Thyroid gland (tissue), 4 donors: ENCODE results near the gene ITFG1. TPM values are rescaled to one million over a fixed set of nuclear protein-coding genes. Genes with fewer than 3 reads are reported as not detected.

Source experiments
- DNase-seq, 2 donors: peaks; one replicate each; pipeline ENCODE4 v3.0.0-alpha.2; 2019
- H3K27ac ChIP-seq, 3 donors: fragments of 200-600 bp; sonication (generic); 1 replicate in 2 of 3; 2 replicates in 1 of 3; pipeline ENCODE4 v1.5.1; 2016 to 2019; ENCODE audit warnings: mild to moderate bottlenecking in 1 of 3, moderate library complexity in 1 of 3
- H3K27me3 ChIP-seq: fragments of 200-600 bp; sonication (generic); one replicate; pipeline ENCODE4 v1.5.1; 2019
- H3K36me3 ChIP-seq, 2 donors: fragments of 200-600 bp; sonication (generic); one replicate each; pipeline ENCODE4 v1.5.1; 2016 to 2019
- H3K4me1 ChIP-seq, 2 donors: fragments of 200-600 bp; sonication (generic); one replicate each; pipeline ENCODE4 v1.5.1; 2017 to 2019
- H3K4me3 ChIP-seq, 3 donors: fragments of 200-600 bp; sonication (generic); replicated peaks in 1 of 3; 1 replicate in 2 of 3; 2 replicates in 1 of 3; pipeline ENCODE4 v1.5.1; 2016; ENCODE audit warnings: mild to moderate bottlenecking in 1 of 3
- H3K9me3 ChIP-seq: fragments of 200-600 bp; sonication (generic); one replicate; pipeline ENCODE4 v1.5.1; 2017
- CTCF ChIP-seq, 6 experiments: fragments of 200-600 bp in 3 of 6; fragments of 450-650 bp in 3 of 6; sonication (generic) in 3 of 6; IDR thresholded peaks; one replicate each; pipeline ENCODE4 v1.5.1; 2016 to 2019; ENCODE audit warnings: antibody characterized with exemption in 6 of 6, mild to moderate bottlenecking in 2 of 6, inconsistent platforms in 1 of 6, moderate library complexity in 1 of 6
- POLR2A ChIP-seq, 2 donors: fragments of 450-650 bp; IDR thresholded peaks; one replicate each; pipeline ENCODE4 v1.6.1; 2017; ENCODE audit warnings: antibody characterized with exemption in 2 of 2, mild to moderate bottlenecking in 2 of 2, moderate library complexity in 1 of 2
- WGBS, 2 donors: methylation state at CpG; one replicate each; pipeline ENCODE4 v1.1.5; 2017; 5-methylcytosine and 5-hydroxymethylcytosine counted together
- intact Hi-C: fragments of 100-400 bp; cut with DNase I; formaldehyde crosslinking; loops from one replicate; pipeline ENCODE4 v1.15.1; 2023
- small RNA-seq: library from RNA; depleted of rRNA; stranded (forward); fragments of <200 nt; gene quantifications from one replicate; pipeline ENCODE3, GENCODE V24; 2016
- total RNA-seq, 4 donors: library from RNA; depleted of rRNA; stranded (reverse); fragments of >200 nt; gene quantifications; one replicate each; pipeline ENCODE4 v1.2.3, GENCODE V29; 2016

Gene ITFG1
- total RNA-seq, 4 donors from 2014 or later = 64.8 to 75.6 (median 71.7) TPM

- no peaks in the 10 kb centered on the region for H3K9me3 ChIP-seq
- no peak for DNase-seq
- no peak overlapping the region for H3K27ac ChIP-seq
- no peaks in the 10 kb centered on the region for H3K27me3 ChIP-seq
- H3K4me3 ChIP-seq = no peak overlapping the region
- H3K4me1 ChIP-seq = no peaks in the 10 kb centered on the region
- TF ChIP-seq POLR2A (IDR thresholded peaks at IDR 0.05) = no peak
- TF ChIP-seq CTCF (IDR thresholded peaks at IDR 0.05) = no peak
- intact Hi-C loops = no loop called here
- no peaks in the 10 kb centered on the region for H3K36me3 ChIP-seq
- 98% methylated on average over 3 of the region's 3 CpGs for WGBS, 2 donors
These were observed 349.9 kb downstream of the ITFG1 start for GRCh38 chr16:47110939-47111338.

GRCh38 chr16:47109361-47109760 lies 351.5 kb downstream of the ITFG1 start:
- intact Hi-C loops = no loop called here
- H3K9me3 ChIP-seq = no peaks in the 10 kb centered on the region
- H3K4me3 ChIP-seq = no peak overlapping the region
- DNase-seq = no peak
- H3K27me3 ChIP-seq = no peaks in the 10 kb centered on the region
- no peak overlapping the region for H3K27ac ChIP-seq
- TF ChIP-seq POLR2A (IDR thresholded peaks at IDR 0.05) (no peak), CTCF (IDR thresholded peaks at IDR 0.05) (no peak)
- no peaks in the 10 kb centered on the region for H3K4me1 ChIP-seq
- WGBS, 2 donors = 87 to 92% methylated on average over 5 of the region's 5 CpGs
- H3K36me3 ChIP-seq = no peaks in the 10 kb centered on the region

Small RNA genes lying within 50 kb of the gene (small RNA-seq; reads per million reads assigned to genes)
- gene RF00019 (not detected), gene RNA5SP425 (0.75 reads per million)

Other genes with a start within 250 kb of the ITFG1 start
- gene PHKB, start 268 bp upstream of the ITFG1 start, total RNA-seq = 100 to 1,000 TPM; 110 to 198 (median 168) TPM